ENCODE measurements around the gene EPB41. TPM values are rescaled to one million over a fixed set of nuclear protein-coding genes. Genes with fewer than 3 reads are reported as not detected.
"Not testable (repeated sequence)": the region's sequence is repeated elsewhere in the genome, so short reads cannot be mapped to it uniquely, and the experiment has no call there.

EPB41 gene
- total RNA-seq, 1 experiment from 2014 or later: 39.4 TPM

GRCh38 chr1:29120367-29120766 is 206.0 kb downstream of the EPB41 start:
- no peak for DNase-seq (ENCODE audit: low spot score)

GRCh38 chr1:29120947-29121485 is 206.6 kb downstream of the EPB41 start:
- no peak for DNase-seq (ENCODE audit: low spot score)
- in situ Hi-C loops (cut with HindIII; ENCODE audit: low sequenced_read_pairs): no loop called here

More at GRCh38 chr1:29120367-29120766, 206.0 kb downstream of the EPB41 start:
- in situ Hi-C loops (cut with HindIII; ENCODE audit: low sequenced_read_pairs): no loop called here

DNA sequence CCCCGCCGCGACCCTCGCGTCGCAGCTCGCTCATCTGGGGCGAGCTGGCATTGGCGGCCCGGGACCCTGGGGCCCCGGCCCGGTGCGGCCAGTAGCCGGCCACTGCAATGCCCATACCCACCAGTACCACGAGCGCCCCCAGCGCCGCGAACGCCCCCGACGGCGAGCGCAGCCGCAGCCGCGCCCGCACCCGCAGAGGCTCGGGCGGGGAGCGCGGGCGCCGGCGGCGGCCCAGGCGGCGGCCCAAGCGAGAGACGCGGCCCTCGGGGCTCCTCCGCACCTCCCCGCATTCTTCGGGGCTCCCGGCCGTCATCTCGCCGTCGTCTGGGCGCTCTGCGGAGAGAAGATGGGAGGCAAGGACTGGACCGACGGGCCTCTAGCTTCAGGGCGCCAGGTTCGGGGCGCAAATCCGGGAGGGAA is 207.2 kb downstream of the EPB41 start:
- no peak for DNase-seq (ENCODE audit: low spot score)
- in situ Hi-C loops (cut with HindIII; ENCODE audit: low sequenced_read_pairs): no loop called here

GRCh38 chr1:29121936-29122681 is 207.7 kb downstream of the EPB41 start:
- no peak for DNase-seq (ENCODE audit: low spot score)
- in situ Hi-C loops (cut with HindIII; ENCODE audit: low sequenced_read_pairs): no loop called here

GRCh38 chr1:29122682-29123052 is 208.3 kb downstream of the EPB41 start:
- in situ Hi-C loops (cut with HindIII; ENCODE audit: low sequenced_read_pairs): no loop called here
- no peak for DNase-seq (ENCODE audit: low spot score)

- no peak for DNase-seq (ENCODE audit: low spot score)
- in situ Hi-C loops (cut with HindIII; ENCODE audit: low sequenced_read_pairs): no loop called here
These were observed 208.9 kb downstream of the EPB41 start for GRCh38 chr1:29123053-29123886.

DNA sequence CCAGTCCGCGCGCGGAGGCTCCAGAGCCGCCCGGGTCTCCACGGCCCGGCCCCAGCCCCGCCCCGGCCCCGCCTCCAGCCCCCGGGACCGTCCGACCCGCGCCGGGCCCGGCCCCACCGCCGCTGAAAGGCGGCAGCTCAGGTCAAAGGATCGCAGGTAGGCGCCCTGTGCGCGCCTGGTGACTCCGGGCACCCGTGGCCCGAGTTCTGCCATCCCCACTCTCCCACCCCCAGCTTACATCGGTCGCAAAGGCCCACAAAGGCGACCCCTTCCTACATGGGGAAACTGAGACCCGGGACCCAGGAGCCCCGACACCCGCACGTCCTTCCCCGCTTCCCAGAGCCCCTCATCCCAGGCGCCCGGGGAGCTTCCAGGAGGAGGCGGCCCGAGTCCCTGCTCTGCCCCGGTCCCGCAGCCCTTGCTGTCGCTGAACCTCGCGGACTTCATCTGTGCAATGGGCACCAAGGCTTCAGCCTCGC is 209.6 kb downstream of the EPB41 start, which contains the start of gene TMEM200B:
Gene TMEM200B, minus strand, starts transcription at position 17 of the 479 bp plus-strand sequence. CDS start 2,075 bp downstream, outside the sequence.
- in situ Hi-C loops (cut with HindIII; ENCODE audit: low sequenced_read_pairs): no loop called here
- DNase-seq (ENCODE audit: low spot score): no peak

DNA sequence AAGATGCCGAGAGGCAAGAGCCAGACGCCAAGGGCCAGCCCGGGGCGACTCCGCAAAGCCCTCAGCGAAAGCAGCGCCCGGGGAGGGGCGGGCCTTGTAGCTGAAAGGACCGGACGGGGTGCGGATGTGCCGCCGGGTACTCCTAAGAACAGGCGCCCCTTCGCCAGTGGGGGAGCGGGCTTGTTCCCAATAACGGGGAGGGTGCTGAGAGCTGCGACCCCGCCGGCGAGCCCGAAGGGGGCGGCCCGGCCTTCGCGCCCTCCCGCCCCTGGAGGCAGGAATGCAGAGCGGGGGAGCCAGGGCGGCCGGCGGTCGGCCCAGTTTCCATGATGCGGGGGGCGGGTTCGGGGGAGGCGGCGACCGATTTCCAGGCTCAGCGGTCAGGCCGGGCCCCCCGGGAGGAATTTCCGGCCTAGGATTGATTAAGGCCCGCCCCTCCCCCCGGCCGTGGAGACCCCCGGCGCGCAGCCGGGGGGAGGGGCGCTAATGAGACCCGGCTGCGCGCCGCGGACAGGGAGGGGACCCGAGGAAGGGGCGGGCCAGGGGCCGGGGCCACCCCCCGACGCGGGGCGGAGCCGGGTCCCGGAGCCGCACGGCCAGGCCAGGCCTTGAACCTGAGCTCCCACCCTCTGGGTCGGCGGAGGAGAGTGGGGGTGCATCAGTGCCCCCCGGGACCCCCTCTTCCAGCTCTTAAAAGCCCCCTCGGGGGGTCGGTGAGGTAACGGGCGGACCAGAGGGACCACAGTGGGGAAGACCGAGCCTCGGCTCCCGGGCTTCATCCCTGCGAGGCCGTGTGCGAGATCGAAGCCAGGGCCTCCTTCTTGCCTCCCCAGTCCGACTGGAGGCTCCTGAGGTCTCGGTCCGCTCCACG is 210.2 kb downstream of the EPB41 start:
- peak; percentile 17 for DNase-seq (ENCODE audit: low spot score)
- in situ Hi-C loops (cut with HindIII; ENCODE audit: low sequenced_read_pairs): no loop called here

DNA sequence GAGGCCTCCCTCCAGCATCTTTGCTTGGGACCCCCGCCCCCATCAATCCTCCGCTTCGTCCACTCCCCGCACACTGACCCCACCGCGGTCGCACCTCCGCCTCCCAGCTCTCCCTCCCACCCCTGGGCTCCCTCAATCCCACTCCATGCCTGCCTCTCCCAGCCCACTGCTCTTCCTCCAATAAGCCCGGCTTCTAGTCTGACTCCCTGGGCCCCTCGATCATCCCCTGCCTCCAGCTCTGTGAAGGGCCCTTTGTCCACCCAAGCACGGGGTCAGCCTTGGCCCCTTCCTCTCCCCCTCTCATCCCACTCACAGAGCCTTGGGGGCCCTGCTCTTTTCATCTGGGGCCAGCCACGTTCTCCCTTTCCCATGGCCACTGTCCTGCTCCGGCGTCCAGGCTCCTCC is 210.9 kb downstream of the EPB41 start:
- no peak for DNase-seq (ENCODE audit: low spot score)
- in situ Hi-C loops (cut with HindIII; ENCODE audit: low sequenced_read_pairs): no loop called here

DNA sequence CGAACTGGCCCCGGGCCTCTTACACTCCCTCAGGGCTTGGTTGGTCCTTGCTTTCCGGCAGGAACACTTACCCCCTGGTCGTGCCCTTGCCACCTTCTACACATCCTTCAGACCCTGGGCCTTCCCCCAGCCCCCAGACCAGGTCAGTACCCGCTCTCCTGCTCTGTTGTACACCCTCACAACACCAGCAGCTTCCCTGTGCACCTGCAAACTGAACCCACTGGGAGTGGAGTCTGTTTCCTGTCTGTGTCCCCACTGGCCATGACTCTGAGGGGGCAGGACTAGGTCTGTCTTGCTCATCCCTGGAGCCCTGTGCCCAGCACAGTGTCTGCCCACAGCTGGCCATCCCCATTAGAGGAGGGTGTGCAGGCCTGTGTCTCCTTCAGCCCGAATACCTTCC is 211.4 kb downstream of the EPB41 start:
- in situ Hi-C loops (cut with HindIII; ENCODE audit: low sequenced_read_pairs): no loop called here
- DNase-seq (ENCODE audit: low spot score): no peak

DNA sequence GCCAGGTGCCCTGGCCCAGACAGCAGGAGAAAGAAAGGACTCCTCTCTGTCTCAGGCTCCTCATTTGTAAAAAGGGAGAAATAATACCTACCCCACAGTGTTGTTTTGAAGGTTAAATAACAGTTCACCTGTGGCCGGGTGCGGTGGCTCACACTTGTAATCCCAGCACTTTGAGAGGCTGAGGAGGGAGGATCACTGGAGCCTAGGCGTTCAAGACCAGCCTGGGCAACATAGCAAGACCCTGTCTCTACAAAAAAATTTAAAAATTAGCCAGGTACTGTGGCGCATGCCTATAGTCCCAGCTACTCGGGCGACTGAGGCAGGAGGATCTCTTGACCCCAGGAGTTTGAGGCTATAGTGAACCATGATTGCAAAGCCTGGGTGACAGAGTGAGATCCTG is 211.8 kb downstream of the EPB41 start:
- DNase-seq (ENCODE audit: low spot score): no peak
- in situ Hi-C loops (cut with HindIII; ENCODE audit: low sequenced_read_pairs): no loop called here

DNA sequence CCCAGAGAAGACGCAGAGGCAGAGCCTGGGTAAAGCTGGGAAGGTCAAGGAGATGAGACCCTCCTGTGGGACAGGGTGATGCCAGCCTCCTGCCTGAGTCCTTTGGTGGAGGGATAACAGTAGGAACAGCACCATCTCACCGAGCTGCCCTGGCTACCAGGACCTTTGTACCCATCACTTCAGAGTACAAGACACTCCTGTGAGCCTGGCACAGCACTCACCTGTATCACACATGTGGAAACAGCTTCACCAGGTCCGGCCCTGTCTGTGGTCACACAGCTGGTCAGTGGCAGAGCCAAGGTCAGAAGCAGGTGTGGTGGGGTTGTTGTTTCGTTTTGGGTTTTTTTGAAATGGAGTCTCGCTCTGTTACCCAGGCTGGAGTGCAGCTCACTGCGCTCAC is 214.4 kb downstream of the EPB41 start:
- in situ Hi-C loops (cut with HindIII; ENCODE audit: low sequenced_read_pairs): no loop called here
- DNase-seq (ENCODE audit: low spot score): no peak

GRCh38 chr1:29129916-29130315 is 215.5 kb downstream of the EPB41 start:
- in situ Hi-C loops (cut with HindIII; ENCODE audit: low sequenced_read_pairs): no loop called here
- DNase-seq (ENCODE audit: low spot score): no peak

DNA sequence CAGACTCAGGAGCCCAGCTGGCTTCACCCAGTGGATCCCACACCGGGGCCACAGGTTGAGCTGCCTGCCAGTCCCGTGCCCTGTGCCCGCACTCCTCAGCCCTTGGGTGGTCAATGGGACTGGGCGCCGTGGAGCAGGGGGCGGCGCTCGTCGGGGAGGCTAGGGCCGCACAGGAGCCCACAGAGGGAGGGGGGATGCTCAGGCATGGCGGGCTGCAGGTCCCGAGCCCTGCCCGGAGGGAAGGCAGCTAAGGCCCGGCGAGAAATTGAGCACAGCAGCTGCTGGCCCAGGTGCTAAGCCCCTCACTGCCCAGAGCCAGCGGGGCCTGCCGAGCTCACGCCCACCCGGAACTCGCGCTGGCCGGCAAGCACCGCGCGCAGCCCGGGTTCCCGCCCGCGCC is 216.7 kb downstream of the EPB41 start:
- DNase-seq (ENCODE audit: low spot score); in situ Hi-C loops (cut with HindIII; ENCODE audit: low sequenced_read_pairs): not testable (repeated sequence)

GRCh38 chr1:29133861-29134694 is 219.7 kb downstream of the EPB41 start:
- in situ Hi-C loops (cut with HindIII; ENCODE audit: low sequenced_read_pairs): no loop called here

DNA sequence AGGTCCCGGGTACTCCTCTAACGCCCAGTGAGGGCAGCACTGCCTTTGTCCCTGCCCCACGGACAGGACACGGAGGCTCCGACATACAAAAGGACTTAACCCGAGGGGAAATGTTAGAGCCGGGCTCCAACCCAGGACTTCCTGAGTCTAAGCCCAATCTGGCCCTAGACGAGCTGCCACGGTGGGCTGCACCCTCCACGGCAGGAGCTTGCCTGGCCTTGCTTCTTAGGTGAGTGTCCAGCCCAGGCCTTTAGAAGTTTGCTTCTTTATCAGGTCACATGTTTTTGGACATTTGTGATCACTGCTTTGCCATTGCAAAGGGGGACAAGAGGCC is 220.3 kb downstream of the EPB41 start:
- in situ Hi-C loops (cut with HindIII; ENCODE audit: low sequenced_read_pairs): no loop called here
- no peak for DNase-seq (ENCODE audit: low spot score)

More at GRCh38 chr1:29133861-29134694, 219.7 kb downstream of the EPB41 start:
- DNase-seq (ENCODE audit: low spot score): no peak

DNA sequence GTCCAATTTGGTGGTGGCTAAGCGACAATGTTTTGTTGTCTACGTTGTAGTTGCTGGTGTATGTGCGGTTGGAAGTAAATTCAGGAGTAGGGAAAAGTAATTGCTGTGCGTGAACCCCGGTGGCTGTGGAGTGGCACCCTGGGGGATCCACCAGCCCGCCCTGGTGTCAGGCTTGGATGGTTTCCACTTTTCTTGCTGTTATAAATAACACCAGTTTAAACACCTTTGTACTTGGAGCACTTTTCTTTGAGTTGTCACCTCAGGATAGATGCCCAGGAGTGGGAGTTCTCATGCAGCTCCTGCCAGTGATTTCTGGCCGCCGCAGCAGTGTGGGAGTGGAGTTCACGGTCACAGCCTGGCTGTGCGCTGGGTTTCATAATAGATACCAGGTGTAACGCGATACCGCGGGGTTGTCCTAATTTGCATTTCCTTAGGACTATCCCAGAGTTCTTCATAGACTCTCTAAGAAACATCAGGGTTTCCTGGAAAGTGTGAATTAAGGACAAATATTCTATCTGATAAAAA is 222.1 kb downstream of the EPB41 start:
- in situ Hi-C loops (cut with HindIII; ENCODE audit: low sequenced_read_pairs): no loop called here
- DNase-seq (ENCODE audit: low spot score): no peak

DNA sequence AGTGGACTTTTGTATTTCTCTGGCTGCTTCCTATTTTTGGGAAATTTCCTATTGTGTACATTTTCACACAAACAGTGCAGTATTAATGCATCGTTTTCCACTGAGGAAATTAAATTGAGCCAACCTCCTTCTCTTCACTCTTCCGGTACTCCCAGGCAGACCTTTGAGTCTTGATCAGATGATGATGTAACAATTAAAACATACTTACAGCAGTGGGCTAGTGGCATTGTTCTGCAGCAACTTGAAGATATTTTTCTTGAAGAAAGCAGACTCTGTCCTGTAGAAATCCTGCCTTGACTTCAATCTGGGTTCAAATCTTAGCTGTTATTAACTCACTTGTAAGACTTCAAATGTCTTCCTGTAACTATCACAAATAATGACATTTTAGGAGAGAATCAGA is 228.3 kb downstream of the EPB41 start:
- in situ Hi-C loops (cut with HindIII; ENCODE audit: low sequenced_read_pairs): no loop called here

More for the DNA sequence above, 228.3 kb downstream of the EPB41 start:
- no peak for DNase-seq (ENCODE audit: low spot score)
